Esophagus squamous epithelium (tissue), 4 donors: ENCODE data around the gene ZNF559.

Source experiments
- CTCF ChIP-seq, 6 experiments: fragments of 450-650 bp in 4 of 6; fragments of 200-600 bp in 2 of 6; sonication (generic) in 2 of 6; IDR thresholded peaks; one replicate each; pipeline ENCODE4 v1.5.1; 2016 to 2019; ENCODE audit warnings: antibody characterized with exemption in 6 of 6, mild to moderate bottlenecking in 4 of 6, moderate library complexity in 4 of 6
- POLR2A ChIP-seq, 4 donors: fragments of 450-650 bp; IDR thresholded peaks; one replicate each; pipeline ENCODE4 v1.6.1; 2017; ENCODE audit warnings: antibody characterized with exemption in 4 of 4, mild to moderate bottlenecking in 4 of 4, moderate library complexity in 3 of 4

DNA sequence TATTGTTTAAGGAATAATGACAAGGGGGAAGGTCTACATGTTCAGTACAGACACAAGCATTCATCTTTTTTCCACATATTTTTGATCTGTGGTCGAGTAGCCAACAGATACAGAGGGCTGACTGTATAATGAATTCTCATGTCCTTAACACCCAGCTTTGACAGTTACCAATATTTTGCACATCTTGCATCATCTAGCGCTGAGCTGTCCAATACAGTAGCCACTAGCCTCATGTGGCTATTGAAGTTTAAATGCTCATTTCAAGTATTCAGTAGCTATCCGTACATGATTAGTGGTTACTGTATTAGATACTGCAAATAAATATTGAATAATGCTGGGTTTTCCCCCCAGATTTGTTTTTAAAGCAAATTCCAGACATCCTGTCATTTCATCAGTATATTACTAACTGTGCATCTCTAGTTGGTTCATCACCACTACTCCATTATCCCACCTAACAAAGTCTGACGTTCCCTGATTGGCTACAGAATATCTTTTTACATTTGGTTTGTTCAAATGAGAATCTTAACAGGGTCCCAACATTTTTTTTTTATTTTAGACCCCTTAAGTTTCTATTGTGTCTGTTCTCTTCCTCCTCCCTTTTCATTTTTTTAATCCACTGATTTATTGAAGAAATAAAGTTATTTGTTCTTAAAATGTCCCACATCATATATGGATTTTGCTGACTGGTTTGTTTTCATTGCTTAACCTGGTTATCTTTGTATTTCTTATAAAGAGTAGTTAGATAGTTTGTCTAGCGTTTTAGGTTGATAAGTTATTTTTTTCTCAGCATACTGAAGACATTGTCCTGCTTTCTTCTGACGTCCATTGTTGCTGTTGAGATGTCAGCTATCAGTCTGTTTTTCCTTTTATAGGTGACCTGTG is 47.0 kb downstream of the ZNF559 start:
- no peak for TF ChIP-seq CTCF (IDR thresholded peaks at IDR 0.05)
- TF ChIP-seq POLR2A (IDR thresholded peaks at IDR 0.05), result no peak
